MM.1S (cell line): ENCODE data around the gene NEURL1.

ENCODE experiments used
- DNase-seq: peaks from one replicate; pipeline ENCODE4 v3.0.0-alpha.2; 2015
- H2AFZ ChIP-seq: fragments of 300-600 bp; sonication (generic); 2 replicates; pipeline ENCODE4 v1.6.0; 2016; ENCODE audit warnings: antibody characterized with exemption, low read length
- H3F3A ChIP-seq: fragments of 300-600 bp; sonication (generic); 2 replicates; pipeline ENCODE4 v1.6.1; 2016; ENCODE audit warnings: mild to moderate bottlenecking, antibody characterized with exemption, low read length, moderate library complexity, mixed read lengths; ENCODE audit not compliant: insufficient read depth
- H3K27ac ChIP-seq: fragments of 300-600 bp; sonication (generic); 2 replicates; pipeline ENCODE4 v1.5.1; 2016; ENCODE audit warnings: mild to moderate bottlenecking, low read length
- H3K27me3 ChIP-seq: fragments of 300-600 bp; sonication (generic); replicated peaks from 2 replicates; pipeline ENCODE4 v1.6.0; 2016; ENCODE audit warnings: low read length; ENCODE audit not compliant: insufficient read depth
- H3K36me3 ChIP-seq: fragments of 300-600 bp; sonication (generic); replicated peaks from 2 replicates; pipeline ENCODE4 v1.6.1; 2016; ENCODE audit warnings: mild to moderate bottlenecking, low read length, mixed read lengths; ENCODE audit not compliant: insufficient read depth
- H3K4me1 ChIP-seq: fragments of 300-600 bp; sonication (generic); 2 replicates; pipeline ENCODE4 v1.6.1; 2016; ENCODE audit warnings: low read length, mixed read lengths
- H3K4me2 ChIP-seq: fragments of 300-600 bp; sonication (generic); 2 replicates; pipeline ENCODE4 v1.6.0; 2016; ENCODE audit warnings: low read depth, low read length
- H3K4me3 ChIP-seq: fragments of 300-600 bp; sonication (generic); 2 replicates; pipeline ENCODE4 v1.5.1; 2016; ENCODE audit warnings: low read length, mixed read lengths
- H3K79me2 ChIP-seq: fragments of 300-600 bp; sonication (generic); 2 replicates; pipeline ENCODE4 v1.6.1; 2016; ENCODE audit warnings: mixed run types, low read length, mixed read lengths
- H3K9ac ChIP-seq: fragments of 300-600 bp; sonication (generic); 2 replicates; pipeline ENCODE4 v1.6.1; 2016; ENCODE audit warnings: low read length, mixed read lengths
- H3K9me2 ChIP-seq: fragments of 300-600 bp; sonication (generic); replicated peaks from 2 replicates; pipeline ENCODE4 v1.6.1; 2016; ENCODE audit warnings: mild to moderate bottlenecking, low read length, mixed read lengths; ENCODE audit not compliant: insufficient read depth
- H3K9me3 ChIP-seq: fragments of 300-600 bp; sonication (generic); replicated peaks from 2 replicates; pipeline ENCODE4 v1.6.1; 2016; ENCODE audit warnings: mild to moderate bottlenecking, low read length, mixed read lengths; ENCODE audit not compliant: insufficient read depth
- H4K20me1 ChIP-seq: fragments of 300-600 bp; sonication (generic); 2 replicates; pipeline ENCODE4 v1.6.1; 2016; ENCODE audit warnings: mild to moderate bottlenecking, low read length, moderate library complexity, mixed read lengths; ENCODE audit not compliant: insufficient read depth
- EZH2 ChIP-seq: fragments of 300-600 bp; sonication (generic); optimal IDR thresholded peaks from 2 replicates; pipeline ENCODE3; 2017; ENCODE audit warnings: low read depth, mild to moderate bottlenecking, antibody characterized with exemption, low read length, mixed read lengths
- EZH2phosphoT487 ChIP-seq: fragments of 300-600 bp; sonication (generic); IDR thresholded peaks from 2 replicates; pipeline ENCODE4 v1.6.1; 2018; ENCODE audit warnings: antibody characterized with exemption, low read length
- TF ChIP-seq, protein P1 (sequence below): fragments of 300-600 bp; sonication (generic); IDR thresholded peaks from 2 replicates; pipeline ENCODE4 v1.5.1; 2016; ENCODE audit warnings: antibody characterized with exemption, low read length, mixed read lengths

The NEURL1 gene

DNA sequence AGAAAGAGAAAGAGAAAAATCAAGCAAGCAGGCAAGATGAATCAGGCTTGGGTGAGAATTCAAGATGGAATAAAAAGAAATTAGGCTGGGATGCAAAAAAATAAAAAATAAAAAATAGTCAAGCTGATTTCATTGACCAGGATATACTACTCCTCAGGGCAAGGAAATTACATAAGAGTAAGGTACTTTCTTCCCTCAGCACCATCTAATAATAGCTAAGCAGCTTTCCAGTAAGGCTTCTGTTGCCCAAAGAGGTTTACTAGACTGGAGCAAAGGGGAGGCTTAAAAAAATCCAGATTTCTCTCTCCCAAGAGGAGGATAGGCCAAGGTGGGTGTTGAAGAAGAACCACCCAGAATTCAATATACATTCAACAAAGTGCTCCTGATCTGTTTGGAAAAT, 93.6 kb downstream of the NEURL1 start:
- H3K9me2 ChIP-seq: no peaks in the 10 kb centered on the region
- H3K4me2 ChIP-seq: 0 out of 2 replicates have a peak overlapping the region, but pooled peaks have one; percentile 0
- no peaks in the 10 kb centered on the region for H4K20me1 ChIP-seq
- H3K79me2 ChIP-seq: no peaks in the 10 kb centered on the region
- H2AFZ ChIP-seq: no peak overlapping the region
- H3F3A ChIP-seq: no peaks in the 10 kb centered on the region
- no peak overlapping the region for H3K4me3 ChIP-seq
- no peak for DNase-seq
- H3K27ac ChIP-seq: no peak overlapping the region
- no peaks in the 10 kb centered on the region for H3K27me3 ChIP-seq
- H3K9me3 ChIP-seq: no peaks in the 10 kb centered on the region
- TF ChIP-seq EZH2 (no peak), EZH2phosphoT487 (no peak)
- TF ChIP-seq, protein P1, sequence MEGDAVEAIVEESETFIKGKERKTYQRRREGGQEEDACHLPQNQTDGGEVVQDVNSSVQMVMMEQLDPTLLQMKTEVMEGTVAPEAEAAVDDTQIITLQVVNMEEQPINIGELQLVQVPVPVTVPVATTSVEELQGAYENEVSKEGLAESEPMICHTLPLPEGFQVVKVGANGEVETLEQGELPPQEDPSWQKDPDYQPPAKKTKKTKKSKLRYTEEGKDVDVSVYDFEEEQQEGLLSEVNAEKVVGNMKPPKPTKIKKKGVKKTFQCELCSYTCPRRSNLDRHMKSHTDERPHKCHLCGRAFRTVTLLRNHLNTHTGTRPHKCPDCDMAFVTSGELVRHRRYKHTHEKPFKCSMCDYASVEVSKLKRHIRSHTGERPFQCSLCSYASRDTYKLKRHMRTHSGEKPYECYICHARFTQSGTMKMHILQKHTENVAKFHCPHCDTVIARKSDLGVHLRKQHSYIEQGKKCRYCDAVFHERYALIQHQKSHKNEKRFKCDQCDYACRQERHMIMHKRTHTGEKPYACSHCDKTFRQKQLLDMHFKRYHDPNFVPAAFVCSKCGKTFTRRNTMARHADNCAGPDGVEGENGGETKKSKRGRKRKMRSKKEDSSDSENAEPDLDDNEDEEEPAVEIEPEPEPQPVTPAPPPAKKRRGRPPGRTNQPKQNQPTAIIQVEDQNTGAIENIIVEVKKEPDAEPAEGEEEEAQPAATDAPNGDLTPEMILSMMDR: no peak
- H3K4me1 ChIP-seq: 0 out of 2 replicates have a peak, but pooled peaks cover 7% of the 10 kb centered on the region
- H3K36me3 ChIP-seq: no peaks in the 10 kb centered on the region; the same call in 1 of the 2 replicates
- H3K9ac ChIP-seq: no peak overlapping the region

DNA sequence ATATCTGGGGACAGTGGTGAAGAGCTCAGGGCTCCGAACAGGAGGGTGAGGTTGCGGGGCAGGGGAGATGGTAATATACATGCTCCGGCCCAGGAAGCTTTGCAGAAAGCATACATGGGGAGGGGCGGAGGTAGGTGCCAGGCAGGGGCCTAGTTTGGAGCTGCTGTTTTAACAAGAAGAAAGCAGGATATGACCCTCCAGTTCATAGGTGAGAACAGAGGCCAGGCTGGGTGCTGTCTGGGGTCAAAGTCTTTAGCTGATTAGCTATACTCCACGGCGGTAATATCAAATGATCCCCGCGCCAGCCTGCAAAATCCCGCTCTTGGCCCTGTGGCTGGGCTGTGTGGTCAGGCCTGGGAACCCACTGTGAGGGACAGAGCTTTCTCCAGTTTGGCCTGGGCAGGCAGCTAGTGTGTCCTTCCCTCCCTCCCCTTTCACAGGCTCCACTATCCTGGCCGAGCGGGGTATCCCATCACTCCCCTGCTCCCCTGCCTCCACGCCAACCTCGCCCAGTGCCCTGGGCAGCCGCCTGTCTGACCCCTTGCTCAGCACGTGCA, 95.6 kb downstream of the NEURL1 start:
- no peaks in the 10 kb centered on the region for H3F3A ChIP-seq
- no peak for DNase-seq
- H3K9me2 ChIP-seq: no peaks in the 10 kb centered on the region
- no peaks in the 10 kb centered on the region for H4K20me1 ChIP-seq
- H3K9me3 ChIP-seq: no peaks in the 10 kb centered on the region
- H3K9ac ChIP-seq: no peak overlapping the region
- TF ChIP-seq EZH2 (no peak), EZH2phosphoT487 (no peak)
- TF ChIP-seq, protein P1: no peak
- no peak overlapping the region for H3K4me2 ChIP-seq
- no peak overlapping the region for H2AFZ ChIP-seq
- H3K79me2 ChIP-seq: no peaks in the 10 kb centered on the region
- no peak overlapping the region for H3K4me3 ChIP-seq
- H3K36me3 ChIP-seq: no peaks in the 10 kb centered on the region
- no peak overlapping the region for H3K27ac ChIP-seq
- 0 out of 2 replicates have a peak, but pooled peaks cover 7% of the 10 kb centered on the region for H3K4me1 ChIP-seq
- H3K27me3 ChIP-seq: no peaks in the 10 kb centered on the region

DNA sequence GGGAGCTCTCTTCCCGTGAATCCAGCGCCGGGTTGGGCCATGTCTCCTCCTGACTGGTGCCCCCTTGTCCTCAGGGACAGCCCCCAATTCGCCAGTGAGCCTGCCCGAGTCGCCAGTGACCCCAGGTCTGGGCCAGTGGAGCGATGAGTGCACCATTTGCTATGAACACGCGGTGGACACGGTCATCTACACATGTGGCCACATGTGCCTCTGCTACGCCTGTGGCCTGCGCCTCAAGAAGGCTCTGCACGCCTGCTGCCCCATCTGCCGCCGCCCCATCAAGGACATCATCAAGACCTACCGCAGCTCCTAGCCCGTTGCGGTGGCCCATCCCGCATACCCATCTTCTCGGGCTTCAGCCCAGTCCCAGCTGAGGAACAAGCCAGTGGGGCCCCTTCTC, 96.6 kb downstream of the NEURL1 start:
- no peaks in the 10 kb centered on the region for H3K36me3 ChIP-seq
- no peak overlapping the region for H3K4me3 ChIP-seq
- H3K9me3 ChIP-seq: no peaks in the 10 kb centered on the region
- H3K4me1 ChIP-seq: 0 out of 2 replicates have a peak, but pooled peaks cover 7% of the 10 kb centered on the region
- H3F3A ChIP-seq: no peaks in the 10 kb centered on the region
- no peaks in the 10 kb centered on the region for H3K27me3 ChIP-seq
- H3K79me2 ChIP-seq: no peaks in the 10 kb centered on the region
- H3K27ac ChIP-seq: no peak overlapping the region
- H3K9ac ChIP-seq: no peak overlapping the region
- DNase-seq: no peak
- no peak overlapping the region for H3K4me2 ChIP-seq
- no peak for TF ChIP-seq EZH2phosphoT487
- TF ChIP-seq, protein P1: no peak
- no peak for TF ChIP-seq EZH2
- no peak overlapping the region for H2AFZ ChIP-seq
- H3K9me2 ChIP-seq: no peaks in the 10 kb centered on the region
- H4K20me1 ChIP-seq: no peaks in the 10 kb centered on the region
